H1 (cell line): ENCODE data around the gene CDCA5. TPM values are rescaled to one million over a fixed set of nuclear protein-coding genes. Genes with fewer than 3 reads are reported as not detected.
A peak's percentile ranks its signal among the peaks of the same experiment; 100 is the strongest.

Experiments used
- BRCA1 ChIP-seq: IDR thresholded peaks from 2 replicates; pipeline ENCODE4 v1.6.1; 2012; ENCODE audit warnings: low read depth, low read length, improper control_type of control experiment
- CHD7 ChIP-seq: fragments of 300-600 bp; sonication (generic); IDR thresholded peaks from 2 replicates; pipeline ENCODE4 v1.7.1; 2012; ENCODE audit warnings: low read length, moderate library complexity, mild to moderate bottlenecking, inconsistent platforms; ENCODE audit not compliant: insufficient replicate concordance
- JUN ChIP-seq: IDR thresholded peaks from 2 replicates; pipeline ENCODE4 v1.6.1; 2011; ENCODE audit warnings: low read depth, mild to moderate bottlenecking, improper control_type of control experiment, low read length
- KDM1A ChIP-seq: fragments of 200-600, 300-600 bp; sonication (generic); IDR thresholded peaks from 2 replicates; pipeline ENCODE4 v1.7.1; 2016; ENCODE audit warnings: mild to moderate bottlenecking, low read length, borderline replicate concordance
- POLR2AphosphoS5 ChIP-seq: IDR thresholded peaks from 2 replicates; pipeline ENCODE4 v1.6.1; 2011; ENCODE audit warnings: low read depth, low read length
- POU5F1 ChIP-seq: IDR thresholded peaks from 2 replicates; pipeline ENCODE4 v1.6.1; 2011; ENCODE audit warnings: low read depth, mild to moderate bottlenecking, low read length, moderate library complexity
- SIN3A ChIP-seq, 2 experiments: IDR thresholded peaks in 1 of 2; conservative IDR thresholded peaks in 1 of 2; 2 replicates each; pipeline ENCODE4 v1.6.1; 2011 to 2012; ENCODE audit warnings: low read length in 2 of 2, improper control_type of control experiment in 1 of 2, low read depth in 1 of 2, mild to moderate bottlenecking in 1 of 2
- SIX5 ChIP-seq: IDR thresholded peaks from 2 replicates; pipeline ENCODE4 v1.6.1; 2011; ENCODE audit warnings: mild to moderate bottlenecking, low read depth, low read length
- SRF ChIP-seq: IDR thresholded peaks from 2 replicates; pipeline ENCODE4 v1.6.1; 2011; ENCODE audit warnings: mild to moderate bottlenecking, low read depth, low read length, moderate library complexity
- SUZ12 ChIP-seq: fragments of 200-600 bp; sonication (generic); IDR thresholded peaks from 2 replicates; pipeline ENCODE4 v1.6.1; 2012; ENCODE audit warnings: mild to moderate bottlenecking, inconsistent platforms, low read length, moderate library complexity, mixed read lengths
- polyA plus RNA-seq, 7 experiments: library from polyadenylated mRNA; depleted of rRNA in 3 of 7; stranded (reverse) in 5 of 7; unstranded in 2 of 7; fragments of >200 nt in 5 of 7; fragments of 200-250 nt in 2 of 7; gene quantifications; 1 replicate in 5 of 7; 2 replicates in 1 of 7; 4 replicates in 1 of 7; pipeline versions ENCODE4 v1.2.1 to v1.2.3, GENCODE V29; 2011 to 2013; ENCODE audit warnings: missing spikeins in 2 of 7, mixed read lengths in 2 of 7
- total RNA-seq: library from RNA; stranded (reverse); fragmentation: NEBNext Ultra II Directional; extraction: Animal tissue kit (Norgen Biotek cat#: 25700); gene quantifications from 2 replicates; pipeline ENCODE4 v1.2.1, GENCODE V29; 2021

The CDCA5 gene
- total and polyA plus RNA-seq, 2 of the 8 experiments (the other 6 are each of a cell fraction or from before 2014, with no cell fraction given): 39.2 to 87.0 TPM

- no peak for TF ChIP-seq JUN
- no peak for TF ChIP-seq SUZ12
- no peak for TF ChIP-seq SIX5
- TF ChIP-seq BRCA1: peak; percentile 32; the same call in 1 of the 2 replicates
- no peak for TF ChIP-seq KDM1A
- TF ChIP-seq POLR2AphosphoS5: peak; percentile 97
- no peak for TF ChIP-seq POU5F1
- TF ChIP-seq CHD7: no peak
- peak; percentile 74 to 78; a peak in 1 of 4 replicates for TF ChIP-seq SIN3A (conservative IDR thresholded peaks at IDR 0.05 in 1 of 2, IDR thresholded peaks at IDR 0.05 in 1 of 2; ENCODE audit: low read depth in 1 of 2, low read length in 2 of 2)
- peak; percentile 63; the same call in 1 of the 2 replicates for TF ChIP-seq SRF
Observed at GRCh38 chr11:65121865-65122696, 38.2 kb upstream of the CDCA5 start, which contains the start of the genes FAU and MRPL49 (continued).
